Astrocyte of the cerebellum (primary cell): ENCODE results near the gene YAP1.

Experiments
- DNase-seq: peaks from one replicate; pipeline ENCODE4 v3.0.0-alpha.2; 2011; ENCODE audit warnings: low read depth
- H3K4me3 ChIP-seq: 2 replicates; pipeline ENCODE4 v1.5.1; 2011; ENCODE audit warnings: mild to moderate bottlenecking, low read depth, low read length, moderate library complexity
- in situ Hi-C: cut with HindIII; loops from 2 replicates; pipeline ENCODE4 v1.10.0; 2017; ENCODE audit warnings: low sequenced_read_pairs
- TF ChIP-seq, protein P1 (sequence below): IDR thresholded peaks from 2 replicates; pipeline ENCODE4 v1.5.1; 2012; ENCODE audit warnings: low read length, low read depth, moderate library complexity, mild to moderate bottlenecking; ENCODE audit errors: missing control alignments

The YAP1 gene

DNA sequence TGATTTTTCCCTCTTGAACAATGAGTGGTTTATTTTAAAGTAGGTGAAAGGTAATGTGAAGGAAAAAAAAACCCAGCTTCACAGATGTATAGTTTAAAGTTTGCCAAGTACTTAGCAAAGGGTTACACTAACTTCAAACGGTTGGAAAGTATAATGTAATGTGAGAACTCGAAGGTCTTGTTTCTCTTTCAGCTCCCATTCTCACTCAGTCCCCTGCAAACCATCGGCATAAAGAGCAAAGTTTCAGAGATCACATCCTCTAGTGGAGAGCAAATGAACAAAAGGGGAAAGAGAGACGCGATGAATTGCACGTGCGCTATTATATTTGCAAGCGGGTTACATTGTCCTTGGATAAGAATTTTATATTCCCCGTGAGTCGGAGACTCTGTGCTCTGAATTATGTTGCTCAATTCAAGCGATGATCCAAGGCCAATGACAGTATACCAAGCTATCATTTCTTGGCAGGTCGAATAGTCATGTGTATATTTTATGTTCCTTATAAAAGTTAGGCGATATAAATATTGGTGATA is 169.5 kb downstream of the YAP1 start:
- TF ChIP-seq, protein P1, sequence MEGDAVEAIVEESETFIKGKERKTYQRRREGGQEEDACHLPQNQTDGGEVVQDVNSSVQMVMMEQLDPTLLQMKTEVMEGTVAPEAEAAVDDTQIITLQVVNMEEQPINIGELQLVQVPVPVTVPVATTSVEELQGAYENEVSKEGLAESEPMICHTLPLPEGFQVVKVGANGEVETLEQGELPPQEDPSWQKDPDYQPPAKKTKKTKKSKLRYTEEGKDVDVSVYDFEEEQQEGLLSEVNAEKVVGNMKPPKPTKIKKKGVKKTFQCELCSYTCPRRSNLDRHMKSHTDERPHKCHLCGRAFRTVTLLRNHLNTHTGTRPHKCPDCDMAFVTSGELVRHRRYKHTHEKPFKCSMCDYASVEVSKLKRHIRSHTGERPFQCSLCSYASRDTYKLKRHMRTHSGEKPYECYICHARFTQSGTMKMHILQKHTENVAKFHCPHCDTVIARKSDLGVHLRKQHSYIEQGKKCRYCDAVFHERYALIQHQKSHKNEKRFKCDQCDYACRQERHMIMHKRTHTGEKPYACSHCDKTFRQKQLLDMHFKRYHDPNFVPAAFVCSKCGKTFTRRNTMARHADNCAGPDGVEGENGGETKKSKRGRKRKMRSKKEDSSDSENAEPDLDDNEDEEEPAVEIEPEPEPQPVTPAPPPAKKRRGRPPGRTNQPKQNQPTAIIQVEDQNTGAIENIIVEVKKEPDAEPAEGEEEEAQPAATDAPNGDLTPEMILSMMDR, result peak; percentile 62
- in situ Hi-C loops, result no loop called here
- DNase-seq, result peak; percentile 68
- no peak overlapping the region for H3K4me3 ChIP-seq

DNA sequence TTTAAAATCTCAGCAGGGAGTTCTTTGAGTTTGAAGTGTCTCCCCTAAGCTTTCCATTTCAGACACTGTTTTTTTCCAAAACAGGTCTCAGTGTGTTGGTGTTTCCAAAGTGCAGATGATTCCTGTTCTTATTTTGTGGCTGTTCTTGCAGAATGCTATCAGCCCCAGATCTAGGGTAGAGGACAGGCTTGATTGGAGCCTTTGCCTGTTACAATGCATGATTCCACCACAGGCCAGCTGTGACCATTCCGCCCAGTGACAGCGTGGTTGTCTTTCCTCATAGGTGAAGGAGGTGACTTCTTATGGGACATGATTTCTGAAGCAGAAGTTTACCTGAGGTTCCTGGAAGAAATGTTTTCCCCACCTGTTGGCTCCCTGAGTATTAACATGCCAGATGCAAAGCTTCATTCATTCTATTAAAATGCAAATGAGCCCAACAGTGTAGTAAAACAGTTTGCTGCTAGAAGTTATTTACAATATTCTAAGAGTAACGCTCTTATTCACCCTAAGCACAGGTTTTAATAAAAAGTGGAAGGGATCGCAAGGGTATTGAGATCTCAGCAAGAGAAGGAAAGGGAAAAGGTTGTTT is 170.1 kb downstream of the YAP1 start:
- in situ Hi-C loops, result no loop called here
- DNase-seq, result no peak
- TF ChIP-seq, protein P1, result no peak

More for the DNA sequence above, 170.1 kb downstream of the YAP1 start:
- no peak overlapping the region for H3K4me3 ChIP-seq
